H1 (cell line): ENCODE measurements around the gene CNNM1. TPM values are rescaled to one million over a fixed set of nuclear protein-coding genes. Genes with fewer than 3 reads are reported as not detected.

Experiments used
- CHD2 ChIP-seq: IDR thresholded peaks from 2 replicates; pipeline ENCODE4 v1.6.1; 2012; ENCODE audit warnings: low read length, improper control_type of control experiment
- EZH2 ChIP-seq: fragments of 200-600 bp; sonication (generic); IDR thresholded peaks from 2 replicates; pipeline ENCODE4 v1.7.1; 2012; ENCODE audit warnings: low read depth, mild to moderate bottlenecking, moderate library complexity, low read length, inconsistent platforms; ENCODE audit not compliant: severe bottlenecking
- SP4 ChIP-seq: IDR thresholded peaks from 2 replicates; pipeline ENCODE4 v1.6.1; 2012; ENCODE audit warnings: low read length, inconsistent platforms
- polyA plus RNA-seq, 7 experiments: library from polyadenylated mRNA; depleted of rRNA in 3 of 7; stranded (reverse) in 5 of 7; unstranded in 2 of 7; fragments of >200 nt in 5 of 7; fragments of 200-250 nt in 2 of 7; gene quantifications; 1 replicate in 5 of 7; 2 replicates in 1 of 7; 4 replicates in 1 of 7; pipeline versions ENCODE4 v1.2.1 to v1.2.3, GENCODE V29; 2011 to 2013; ENCODE audit warnings: missing spikeins in 2 of 7, mixed read lengths in 2 of 7
- total RNA-seq: library from RNA; stranded (reverse); fragmentation: NEBNext Ultra II Directional; extraction: Animal tissue kit (Norgen Biotek cat#: 25700); gene quantifications from 2 replicates; pipeline ENCODE4 v1.2.1, GENCODE V29; 2021

Gene CNNM1
- total and polyA plus RNA-seq, 2 of the 8 experiments (the other 6 are each of a cell fraction or from before 2014, with no cell fraction given), result 0.74 to 0.92 TPM

GRCh38 chr10:99343262-99343661 lies 14.1 kb downstream of the CNNM1 start (continued):
- TF ChIP-seq EZH2, result no peak
- TF ChIP-seq SP4, result no peak
- TF ChIP-seq CHD2, result no peak
